8988T (cell line): ENCODE measurements around the gene CX3CR1.
A peak's percentile ranks its signal among the peaks of the same experiment; 100 is the strongest.

ENCODE experiments used
- DNase-seq: peaks from one replicate; pipeline ENCODE4 v3.0.0; 2011

CX3CR1 gene

GRCh38 chr3:39290255-39290654 lies 10.4 kb upstream of the CX3CR1 start:
- DNase-seq, result no peak

GRCh38 chr3:39289107-39289506 lies 9.3 kb upstream of the CX3CR1 start:
- no peak for DNase-seq

GRCh38 chr3:39288300-39288808 lies 8.5 kb upstream of the CX3CR1 start:
- DNase-seq, result peak; percentile 96

- DNase-seq, result no peak
These were observed 7.7 kb upstream of the CX3CR1 start for GRCh38 chr3:39287216-39288164.

GRCh38 chr3:39286771-39287170 lies 6.9 kb upstream of the CX3CR1 start:
- no peak for DNase-seq

GRCh38 chr3:39285332-39285731 lies 5.5 kb upstream of the CX3CR1 start:
- no peak for DNase-seq

DNA sequence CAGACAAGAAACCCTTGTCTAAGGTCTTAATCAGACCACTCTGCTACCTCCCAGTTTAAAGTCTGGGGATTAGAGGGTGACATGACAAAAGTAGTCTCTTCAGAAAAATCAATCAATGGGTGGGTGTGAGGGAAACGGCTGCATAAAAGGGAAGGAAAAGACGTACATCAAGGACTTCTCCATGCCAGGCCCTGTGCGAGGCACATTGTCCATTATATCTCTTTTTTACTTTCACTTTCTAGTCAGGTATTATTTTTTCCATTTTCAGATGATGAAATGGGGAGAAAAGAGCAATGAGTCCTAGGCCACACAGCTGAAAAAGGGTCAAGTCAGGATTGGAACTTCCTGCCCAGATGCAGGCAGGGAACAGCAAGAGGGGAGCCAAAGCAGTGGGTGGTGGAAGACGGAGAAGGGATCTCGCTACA lies 4.6 kb upstream of the CX3CR1 start:
- no peak for DNase-seq

GRCh38 chr3:39282057-39282456 lies 2.2 kb upstream of the CX3CR1 start:
- no peak for DNase-seq

- no peak for DNase-seq
These were observed 1.7 kb upstream of the CX3CR1 start for GRCh38 chr3:39281533-39281932.

DNA sequence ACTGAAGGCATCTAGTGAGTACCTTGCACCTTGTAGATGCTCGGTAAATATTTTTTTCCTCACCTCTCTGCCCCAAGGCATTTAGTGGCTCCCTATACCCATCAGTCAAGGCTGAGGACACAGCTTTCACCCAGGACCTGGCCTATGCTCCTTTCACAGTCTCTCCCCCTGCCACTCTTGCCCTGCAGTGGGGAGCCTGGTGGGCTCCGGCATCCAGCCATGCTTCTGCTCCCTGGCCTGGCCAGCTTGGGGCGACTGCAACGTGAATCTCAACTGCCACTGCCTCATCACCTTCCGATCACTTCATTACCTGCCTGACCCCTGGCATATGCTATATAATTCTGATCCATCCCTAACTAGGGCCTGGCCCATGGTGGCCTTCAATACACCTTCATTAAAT lies 735 bp upstream of the CX3CR1 start:
- DNase-seq, result no peak

- no peak for DNase-seq
These were observed 1.3 kb downstream of the CX3CR1 start for GRCh38 chr3:39278616-39278935.

DNA sequence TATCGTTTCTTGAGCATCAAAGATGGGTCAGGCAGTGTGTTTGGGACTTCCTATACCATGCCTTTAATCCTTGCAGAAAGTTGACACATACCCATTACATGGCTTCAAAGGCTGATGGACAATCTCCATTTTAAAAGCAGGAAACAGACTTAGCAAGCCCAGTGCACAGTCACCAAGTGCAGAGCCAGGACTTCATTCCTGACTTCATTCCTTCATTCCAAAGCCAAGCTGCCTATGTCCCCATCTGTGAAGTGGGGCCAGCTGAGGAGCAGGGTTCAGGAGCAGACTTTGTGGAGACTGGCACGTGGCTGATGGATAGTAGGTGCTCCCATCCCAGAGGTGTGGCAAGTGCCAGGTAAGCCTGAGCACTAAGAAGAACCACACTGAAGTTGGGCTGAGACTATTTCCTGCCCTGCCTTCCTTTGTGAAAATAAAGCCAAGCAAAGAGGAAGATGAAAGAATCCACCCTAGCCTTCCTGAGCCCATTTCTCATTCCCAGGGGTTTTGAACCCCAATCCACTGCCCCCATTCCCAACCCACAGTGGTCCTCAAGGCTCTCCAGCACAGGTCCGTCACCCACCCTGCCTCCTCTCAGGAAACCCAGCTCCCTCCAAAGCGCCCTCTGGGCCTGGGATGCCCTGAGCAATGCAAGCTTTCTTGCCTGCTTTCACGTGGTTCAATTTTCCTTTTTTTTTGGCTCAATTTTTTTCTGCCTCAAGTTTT lies 1.8 kb downstream of the CX3CR1 start:
- DNase-seq, result no peak

DNA sequence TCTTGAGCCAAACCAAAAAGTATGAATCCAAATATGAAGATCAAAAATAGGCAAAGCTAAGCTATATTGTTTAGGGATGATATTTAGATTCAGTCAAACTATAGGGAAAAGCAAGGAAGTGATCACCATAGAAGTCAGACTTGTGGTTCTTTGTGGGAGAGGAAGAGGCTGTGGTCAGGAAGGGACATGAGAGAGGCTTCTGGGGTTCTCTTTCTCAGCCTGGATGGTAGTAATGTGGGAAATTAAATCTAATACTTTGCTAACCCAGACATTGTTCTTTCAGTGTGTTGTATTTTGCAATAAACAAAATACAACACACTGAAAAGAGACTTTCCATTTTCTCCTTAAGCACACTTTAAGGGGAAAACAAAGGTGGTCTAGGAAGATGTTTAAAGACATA lies 3.1 kb downstream of the CX3CR1 start:
- no peak for DNase-seq

DNA sequence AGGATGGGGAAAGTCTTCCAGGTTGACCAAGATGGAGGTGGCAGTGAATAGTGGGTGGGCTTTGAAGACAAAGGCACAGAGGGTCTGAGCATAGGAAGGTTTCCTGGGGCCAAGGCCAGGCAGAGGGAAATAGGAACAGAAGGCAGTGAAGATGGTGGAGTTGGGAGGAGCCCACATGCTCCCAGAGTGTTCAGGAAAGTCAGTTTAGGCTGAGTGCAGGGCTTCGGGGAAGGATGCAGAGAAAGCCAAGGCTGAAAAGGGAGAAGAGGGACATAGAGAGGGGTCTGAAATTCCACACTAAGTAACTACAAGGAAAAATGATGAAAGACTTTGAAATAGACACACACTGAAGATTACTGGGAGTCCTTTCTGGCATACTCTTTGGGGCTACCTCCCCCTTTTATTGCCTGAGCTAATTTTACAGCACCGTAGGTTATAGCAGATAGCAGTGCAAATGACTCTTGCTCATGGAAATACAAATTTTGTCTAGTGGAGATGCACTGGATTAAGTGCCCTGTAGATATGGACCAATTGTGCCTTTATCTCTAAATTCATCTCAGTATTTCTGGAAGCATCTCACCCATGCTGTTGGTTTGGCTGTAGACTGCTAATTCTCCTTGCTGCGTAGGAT lies 3.8 kb downstream of the CX3CR1 start:
- no peak for DNase-seq

GRCh38 chr3:39275052-39275451 lies 4.8 kb downstream of the CX3CR1 start:
- DNase-seq, result no peak

GRCh38 chr3:39273119-39273518 lies 6.7 kb downstream of the CX3CR1 start:
- no peak for DNase-seq

GRCh38 chr3:39272191-39272590 lies 7.6 kb downstream of the CX3CR1 start:
- no peak for DNase-seq

DNA sequence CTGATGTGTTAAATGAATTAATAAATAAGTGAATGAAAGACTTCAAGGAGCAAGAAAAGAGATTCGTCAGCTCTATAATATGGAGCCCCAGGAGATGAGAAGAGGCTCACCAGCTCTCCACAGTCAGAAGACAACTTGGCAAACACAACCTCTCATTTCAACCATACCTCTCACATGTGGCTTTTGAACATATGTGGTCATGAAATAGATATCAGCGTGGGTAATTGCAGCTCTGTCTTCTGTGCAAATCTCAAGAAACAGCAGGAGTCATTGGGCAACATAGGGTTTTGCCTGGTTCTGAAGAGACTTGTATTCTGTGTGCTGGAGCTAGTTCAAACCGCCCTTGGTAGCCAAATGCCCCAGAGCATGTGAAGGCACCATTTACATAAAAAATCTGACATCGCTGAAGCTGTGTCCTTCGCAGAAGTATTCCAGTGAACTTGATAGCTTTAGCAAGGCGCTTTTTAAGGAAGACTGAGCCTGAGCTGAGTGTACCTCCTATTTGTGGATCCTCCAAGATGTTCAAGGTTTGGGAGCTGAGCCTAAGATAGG lies 8.4 kb downstream of the CX3CR1 start:
- DNase-seq, result no peak

GRCh38 chr3:39269528-39269927 lies 10.3 kb downstream of the CX3CR1 start:
- no peak for DNase-seq

DNA sequence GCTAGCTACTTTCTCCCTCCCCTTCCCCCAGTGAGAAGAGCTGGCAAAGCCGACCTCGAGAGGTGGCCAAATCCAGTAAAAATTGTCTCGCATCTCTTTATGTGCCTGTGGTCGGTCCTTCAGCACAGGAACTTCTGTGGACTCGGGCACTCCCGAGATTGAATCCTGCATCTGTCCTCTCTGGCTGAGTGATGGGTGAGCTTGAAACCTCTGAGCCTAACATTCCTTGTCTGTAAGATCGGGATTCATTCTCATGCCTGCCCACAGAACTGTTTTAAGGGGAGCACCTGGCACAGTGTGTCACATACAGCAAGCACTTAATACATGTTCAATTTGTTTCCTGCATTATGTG lies 11.3 kb downstream of the CX3CR1 start:
- no peak for DNase-seq

DNA sequence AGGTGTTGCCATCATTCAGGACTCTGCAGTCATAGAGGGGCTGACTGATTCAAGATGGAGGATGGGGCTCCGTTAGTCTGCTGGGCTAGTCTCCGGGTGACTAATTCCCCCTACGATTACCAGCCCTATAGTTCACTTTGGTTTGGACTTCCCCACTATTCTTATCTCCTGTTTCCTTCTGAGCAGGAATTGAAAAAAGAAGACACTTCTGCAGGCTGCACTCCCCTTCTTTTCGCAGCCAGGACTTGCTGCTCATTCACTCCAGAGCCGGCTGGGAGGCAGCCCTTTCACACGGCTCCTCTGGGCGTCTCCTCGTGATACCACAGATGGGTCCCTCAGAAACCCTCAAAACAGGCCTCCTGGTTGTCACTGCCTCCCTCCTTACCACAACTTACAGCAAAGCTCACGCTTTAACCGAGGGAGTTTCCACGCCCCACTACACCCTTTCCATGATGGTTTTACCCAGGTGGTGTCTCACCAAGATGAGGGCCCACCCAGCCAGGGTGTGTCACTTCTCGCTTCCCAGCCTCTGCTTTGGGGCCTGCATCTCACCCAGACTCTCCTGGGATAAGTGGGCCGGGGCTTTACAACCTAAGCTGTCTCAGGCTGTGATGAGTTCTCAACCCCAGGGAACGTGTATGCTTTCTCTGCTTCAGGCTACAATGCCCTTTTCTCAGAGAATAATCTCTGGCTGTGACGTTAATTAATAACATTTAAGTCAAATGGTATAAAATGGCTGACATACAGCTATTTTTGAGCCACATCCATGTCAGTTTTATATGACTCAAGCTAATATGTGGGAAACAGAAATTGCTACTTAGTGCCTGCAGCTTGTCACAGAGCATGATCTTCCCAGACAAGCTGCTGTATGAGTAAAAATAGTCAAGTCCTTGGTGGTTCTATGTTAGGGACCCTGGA lies 11.9 kb downstream of the CX3CR1 start:
- no peak for DNase-seq

DNA sequence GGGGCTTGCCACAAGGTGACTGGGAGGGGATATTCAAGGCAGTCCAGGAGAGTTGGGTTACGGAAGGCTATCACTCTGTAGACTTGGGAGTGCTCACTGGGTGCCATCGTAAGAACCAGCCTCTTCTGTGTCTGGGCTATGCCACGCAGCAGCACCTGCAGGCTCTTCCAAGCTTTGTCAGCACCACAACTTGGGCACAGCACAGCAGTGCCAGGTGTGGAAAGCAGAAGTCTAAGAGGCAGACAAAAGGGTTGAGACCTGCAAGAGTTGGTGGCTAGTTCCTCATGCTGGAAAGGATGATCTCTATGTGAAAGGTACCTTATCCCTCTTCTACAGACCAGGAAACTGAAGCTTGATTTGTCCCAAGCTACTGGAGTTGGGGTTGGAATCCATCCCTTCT lies 15.8 kb downstream of the CX3CR1 start:
- no peak for DNase-seq
